Measurements from ENCODE around the gene GTPBP2.

DNA sequence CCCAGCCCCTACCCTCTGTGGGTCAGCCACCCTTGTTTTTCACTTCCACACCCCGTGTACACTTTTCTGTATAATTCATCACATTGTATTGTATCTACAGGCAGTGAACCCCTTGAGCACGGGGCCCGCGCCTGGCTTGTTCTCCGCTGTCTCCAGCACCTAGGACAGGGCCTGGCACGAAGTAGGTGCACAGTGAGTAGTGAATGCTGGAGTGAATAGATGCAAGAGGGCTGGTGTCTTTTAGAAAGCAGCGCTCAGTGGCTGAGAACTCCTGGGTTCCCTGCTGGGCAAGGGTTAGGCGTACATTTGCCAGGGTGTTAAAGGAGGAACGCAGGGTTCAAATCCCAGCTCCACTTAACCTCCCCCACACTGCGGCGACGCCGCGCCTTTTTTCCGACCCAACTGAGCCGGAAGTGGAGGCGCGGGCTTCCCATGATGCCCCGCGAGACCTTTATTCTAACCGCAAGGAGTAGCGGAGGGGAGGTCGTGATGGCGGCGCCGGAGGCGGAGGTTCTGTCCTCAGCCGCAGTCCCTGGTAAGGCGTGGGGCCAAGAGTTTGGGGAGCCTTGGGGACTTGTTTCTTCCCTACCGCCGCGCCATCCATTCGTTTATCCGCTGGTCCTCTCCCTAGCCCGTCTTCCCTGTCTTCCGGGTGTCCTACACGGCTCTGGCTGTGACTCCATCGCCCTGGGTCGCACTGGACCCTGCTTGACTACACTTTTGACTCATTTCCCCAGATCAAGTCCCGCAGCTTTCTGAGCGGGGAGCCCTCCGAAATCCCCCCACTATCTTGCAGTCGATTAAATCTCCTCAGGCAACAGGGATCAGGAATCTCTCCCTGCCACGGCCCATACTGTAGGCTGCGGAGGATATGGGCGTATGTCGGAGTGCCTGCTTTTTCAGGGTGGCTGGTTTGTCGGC lies 6.6 kb upstream of the GTPBP2 start, which contains the start of gene MAD2L1BP:
- TF ChIP-seq, protein P1, sequence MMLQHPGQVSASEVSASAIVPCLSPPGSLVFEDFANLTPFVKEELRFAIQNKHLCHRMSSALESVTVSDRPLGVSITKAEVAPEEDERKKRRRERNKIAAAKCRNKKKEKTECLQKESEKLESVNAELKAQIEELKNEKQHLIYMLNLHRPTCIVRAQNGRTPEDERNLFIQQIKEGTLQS (IDR thresholded peaks at IDR 0.05; ENCODE audit: insufficient read depth, low read depth, low read length), result no peak
- TF ChIP-seq CBX8 (IDR thresholded peaks at IDR 0.05; ENCODE audit: borderline replicate concordance, low read depth, low read length), result no peak
- TF ChIP-seq, protein P2, sequence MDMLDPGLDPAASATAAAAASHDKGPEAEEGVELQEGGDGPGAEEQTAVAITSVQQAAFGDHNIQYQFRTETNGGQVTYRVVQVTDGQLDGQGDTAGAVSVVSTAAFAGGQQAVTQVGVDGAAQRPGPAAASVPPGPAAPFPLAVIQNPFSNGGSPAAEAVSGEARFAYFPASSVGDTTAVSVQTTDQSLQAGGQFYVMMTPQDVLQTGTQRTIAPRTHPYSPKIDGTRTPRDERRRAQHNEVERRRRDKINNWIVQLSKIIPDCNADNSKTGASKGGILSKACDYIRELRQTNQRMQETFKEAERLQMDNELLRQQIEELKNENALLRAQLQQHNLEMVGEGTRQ (IDR thresholded peaks at IDR 0.05; ENCODE audit: low read length), result no peak
- no peak for TF ChIP-seq EZH2 (IDR thresholded peaks at IDR 0.05; ENCODE audit: low read depth, low read length, severe bottlenecking)
- TF ChIP-seq RAD21 (IDR thresholded peaks at IDR 0.05 in 1 of 2, conservative IDR thresholded peaks at IDR 0.05 in 1 of 2; ENCODE audit: low read depth in 2 of 2, low read length in 2 of 2), result no peak
- TF ChIP-seq, protein P3, sequence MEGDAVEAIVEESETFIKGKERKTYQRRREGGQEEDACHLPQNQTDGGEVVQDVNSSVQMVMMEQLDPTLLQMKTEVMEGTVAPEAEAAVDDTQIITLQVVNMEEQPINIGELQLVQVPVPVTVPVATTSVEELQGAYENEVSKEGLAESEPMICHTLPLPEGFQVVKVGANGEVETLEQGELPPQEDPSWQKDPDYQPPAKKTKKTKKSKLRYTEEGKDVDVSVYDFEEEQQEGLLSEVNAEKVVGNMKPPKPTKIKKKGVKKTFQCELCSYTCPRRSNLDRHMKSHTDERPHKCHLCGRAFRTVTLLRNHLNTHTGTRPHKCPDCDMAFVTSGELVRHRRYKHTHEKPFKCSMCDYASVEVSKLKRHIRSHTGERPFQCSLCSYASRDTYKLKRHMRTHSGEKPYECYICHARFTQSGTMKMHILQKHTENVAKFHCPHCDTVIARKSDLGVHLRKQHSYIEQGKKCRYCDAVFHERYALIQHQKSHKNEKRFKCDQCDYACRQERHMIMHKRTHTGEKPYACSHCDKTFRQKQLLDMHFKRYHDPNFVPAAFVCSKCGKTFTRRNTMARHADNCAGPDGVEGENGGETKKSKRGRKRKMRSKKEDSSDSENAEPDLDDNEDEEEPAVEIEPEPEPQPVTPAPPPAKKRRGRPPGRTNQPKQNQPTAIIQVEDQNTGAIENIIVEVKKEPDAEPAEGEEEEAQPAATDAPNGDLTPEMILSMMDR (IDR thresholded peaks at IDR 0.05; ENCODE audit: control extremely low read depth in 1 of 3, insufficient read depth in 1 of 3, low read depth in 1 of 3, low read length in 3 of 3), result no peak; a peak in 1 of 4 replicates
- peak; percentile 45 to 81; a peak in 2 of 4 replicates for TF ChIP-seq SIN3A (conservative IDR thresholded peaks at IDR 0.05 in 1 of 2, IDR thresholded peaks at IDR 0.05 in 1 of 2; ENCODE audit: low read depth in 1 of 2, low read length in 2 of 2)
- peak; percentile 95 for TF ChIP-seq POLR2AphosphoS5 (IDR thresholded peaks at IDR 0.05; ENCODE audit: low read depth, low read length)
- no peak for TF ChIP-seq BCL11A (IDR thresholded peaks at IDR 0.05; ENCODE audit: low read depth in 2 of 2, low read length in 2 of 2)
- peak; percentile 86 to 99 for TF ChIP-seq POLR2A (IDR thresholded peaks at IDR 0.05; ENCODE audit: control extremely low read depth in 1 of 2, low read depth in 2 of 2, low read length in 2 of 2)
